Heart right ventricle (tissue), 16 donors: ENCODE data around the gene BAG5. TPM values are rescaled to one million over a fixed set of nuclear protein-coding genes. Genes with fewer than 3 reads are reported as not detected.
A peak's percentile ranks its signal among the peaks of the same experiment; 100 is the strongest.

Source experiments
- ATAC-seq, 8 donors: fragments of 200-7000 bp; cut with Tn5 transposase; one replicate each; pipeline ENCODE4 v1.9.1; 2020; ENCODE audit warnings: mild to moderate bottlenecking in 8 of 8, moderate library complexity in 8 of 8, moderate number of reproducible peaks in 1 of 8
- DNase-seq, 2 donors: peaks; one replicate each; pipeline ENCODE4 v3.0.0-alpha.2; 2020
- H3K27ac ChIP-seq, 10 donors: fragments of 200-600 bp; sonication (generic) in 2 of 10; one replicate each; pipeline versions ENCODE4 v1.5.0 to v1.8.0; 2020 to 2022; ENCODE audit warnings: mild to moderate bottlenecking in 3 of 10
- H3K27me3 ChIP-seq, 7 donors: fragments of 200-600 bp; one replicate each; pipeline ENCODE4 v1.8.0; 2021 to 2022; ENCODE audit warnings: mild to moderate bottlenecking in 2 of 7
- H3K36me3 ChIP-seq, 9 donors: fragments of 200-600 bp; sonication (generic) in 1 of 9; one replicate each; pipeline versions ENCODE4 v1.5.0 to v1.8.0; 2020 to 2022; ENCODE audit warnings: mild to moderate bottlenecking in 2 of 9
- H3K4me1 ChIP-seq, 9 donors: fragments of 200-600 bp; sonication (generic) in 1 of 9; one replicate each; pipeline versions ENCODE4 v1.5.0 to v1.8.0; 2020 to 2022; ENCODE audit warnings: mild to moderate bottlenecking in 4 of 9
- H3K4me3 ChIP-seq, 10 donors: fragments of 200-600 bp; sonication (generic) in 2 of 10; one replicate each; pipeline versions ENCODE4 v1.5.0 to v1.8.0; 2020 to 2022; ENCODE audit warnings: mild to moderate bottlenecking in 7 of 10, moderate library complexity in 2 of 10
- H3K9me3 ChIP-seq, 11 donors: fragments of 200-600 bp in 10 of 11; sonication (generic) in 2 of 11; one replicate each; pipeline versions ENCODE4 v1.5.0 to v1.8.0; 2013 to 2022; ENCODE audit warnings: mild to moderate bottlenecking in 2 of 11, control low read depth in 1 of 11, moderate library complexity in 1 of 11
- CTCF ChIP-seq, 9 donors: fragments of 200-600 bp; sonication (generic) in 2 of 9; IDR thresholded peaks; one replicate each; pipeline versions ENCODE4 v1.5.0 to v1.8.0; 2021 to 2022; ENCODE audit warnings: antibody characterized with exemption in 9 of 9, mild to moderate bottlenecking in 5 of 9, moderate library complexity in 1 of 9
- WGBS, 2 donors: extraction: QIAGEN DNeasy Blood & Tissue Kit; methylation state at CpG; one replicate each; pipeline ENCODE4 v1.1.7; 2013; ENCODE audit warnings: inconsistent platforms in 1 of 2; 5-methylcytosine and 5-hydroxymethylcytosine counted together
- intact Hi-C, 10 donors: fragments of 100-400 bp; cut with DNase I; formaldehyde crosslinking; loops; one replicate each; pipeline versions ENCODE4 v1.11.1 to v1.14.2; 2022
- polyA plus RNA-seq, 2 donors: library from polyadenylated mRNA; stranded (reverse); fragments of 200-250 nt; gene quantifications; one replicate each; pipeline ENCODE4 v1.2.3, GENCODE V29; 2013
- total RNA-seq, 10 donors: library from RNA; stranded (reverse); fragmentation: NEBNext Ultra II Directional in 3 of 10; extraction: Animal tissue kit (Norgen Biotek cat#: 25700) in 3 of 10; gene quantifications; one replicate each; pipeline versions ENCODE4 v1.2.1 to v1.2.4, GENCODE V29; 2021 to 2023
- donor health status: Arrhythmogenic right ventricular cardiomyopathy.
- donor health status: ischemic (EF 13 %, LVEDD 7.1; RV severe dilation, severe dysfunction).
- donor health status: healthy with polysubstance abuse.
- donor health status: DM: no; HTN: yes; CAD: no.
- donor health status: DM: no; HTN: no; CAD: no.
- donor health status: ischemic (EF 25% LVEDD 6.9; RV normal size, moderate dysfunction).
- donor health status: ischemic (EF 25% LVEDD 5.7; RV mildly dilated, moderate dysfunction).
- donor health status: healthy.
- donor health status: DM: yes; HTN: yes; CAD: no.
- donor health status: Ischemic cardiomyopathy.
- donor health status: ischemic (EF 35%, LVEDD 5.7; RV mildly dilated, moderate dysfunction).
- donor health status: nonischemic (EF 11% LVEDD 7.7; RV severe dilation, severe dysfunction).
- donor health status: DM: yes; HTN: yes; CAD: no.
- donor health status: PGD.
- donor health status: ischemic (EF 29% LVEDD 5.4; RV normal size, mild dysfunction).
- donor health status: nonischemic (EF 23%, LVEDD 6.1; RV moderate dilation, normal function).

BAG5 gene
- total and polyA plus RNA-seq, 12 donors: 5.0 to 19.7 (median 15.7) TPM

GRCh38 chr14:103544388-103545218, 17.9 kb downstream of the BAG5 start:
- DNase-seq: peak in 1 of 2 donors; percentile 65
- ATAC-seq: peak in 5 of 8 donors; percentile 9 to 22 (median 16)
- H3K4me3 ChIP-seq: no peak overlapping the region
- no peaks in the 10 kb centered on the region for H3K27me3 ChIP-seq
- WGBS, 2 donors: 65 to 67% methylated on average over 35 of the region's 35 CpGs
- no peaks in the 10 kb centered on the region for H3K9me3 ChIP-seq
- H3K4me1 ChIP-seq: peaks cover 44 to 81% (median 61%) of the 10 kb centered on the region in 9 donors
- H3K27ac ChIP-seq: peak overlapping the region in 4 of 10 donors; percentile 9 to 40 (median 32)
- TF ChIP-seq CTCF (IDR thresholded peaks at IDR 0.05): no peak
- no peaks in the 10 kb centered on the region for H3K36me3 ChIP-seq
- intact Hi-C loops: loop anchor here in 6 of 10 donors (5.0 kb wide), 1 partner anchor 42 kb away; no protein-coding TSS in a partner anchor

GRCh38 chr14:103543721-103544387, 18.6 kb downstream of the BAG5 start:
- peak overlapping the region in 4 of 10 donors; percentile 9 to 40 (median 32) for H3K27ac ChIP-seq
- DNase-seq: peak in 1 of 2 donors; percentile 20
- ATAC-seq: no peak
- 73 to 81% methylated on average over 18 to 19 of the region's 19 CpGs for WGBS, 2 donors
- H3K9me3 ChIP-seq: no peaks in the 10 kb centered on the region
- H3K36me3 ChIP-seq: no peaks in the 10 kb centered on the region
- intact Hi-C loops: no loop called here
- no peak for TF ChIP-seq CTCF (IDR thresholded peaks at IDR 0.05)
- no peaks in the 10 kb centered on the region for H3K27me3 ChIP-seq
- H3K4me3 ChIP-seq: no peak overlapping the region
- H3K4me1 ChIP-seq: peaks cover 48 to 81% (median 61%) of the 10 kb centered on the region in 9 donors

GRCh38 chr14:103543140-103543539, 19.3 kb downstream of the BAG5 start:
- no peaks in the 10 kb centered on the region for H3K9me3 ChIP-seq
- ATAC-seq (no peak), DNase-seq (peak in 1 of 2 donors; percentile 20)
- peak overlapping the region in 7 of 10 donors; percentile 16 to 79 (median 66) for H3K27ac ChIP-seq
- peak overlapping the region in 1 of 10 donors; percentile 21 for H3K4me3 ChIP-seq
- H3K4me1 ChIP-seq: peaks cover 53 to 83% (median 68%) of the 10 kb centered on the region in 9 donors
- H3K36me3 ChIP-seq: no peaks in the 10 kb centered on the region
- WGBS, 2 donors: 75 to 77% methylated on average over 10 of the region's 10 CpGs
- H3K27me3 ChIP-seq: no peaks in the 10 kb centered on the region
- intact Hi-C loops: no loop called here
- no peak for TF ChIP-seq CTCF (IDR thresholded peaks at IDR 0.05)

GRCh38 chr14:103542605-103543088, 19.8 kb downstream of the BAG5 start:
- H3K27me3 ChIP-seq: no peaks in the 10 kb centered on the region
- peak overlapping the region in 8 of 10 donors; percentile 16 to 79 (median 65) for H3K27ac ChIP-seq
- 14 to 15% methylated on average over 18 of the region's 18 CpGs for WGBS, 2 donors
- peaks cover 53 to 88% (median 69%) of the 10 kb centered on the region in 9 donors for H3K4me1 ChIP-seq
- intact Hi-C loops: no loop called here
- no peaks in the 10 kb centered on the region for H3K9me3 ChIP-seq
- DNase-seq (peak; percentile 50 to 71), ATAC-seq (peak in 7 of 8 donors; percentile 9 to 47 (median 33))
- H3K4me3 ChIP-seq: peak overlapping the region in 2 of 10 donors; percentile 12 to 21
- TF ChIP-seq CTCF (IDR thresholded peaks at IDR 0.05): no peak
- H3K36me3 ChIP-seq: no peaks in the 10 kb centered on the region
